K562 (cell line): Measurements from ENCODE around the gene SLC13A4. TPM values are rescaled to one million over a fixed set of nuclear protein-coding genes. Genes with fewer than 3 reads are reported as not detected.

ENCODE experiments used
- ATAC-seq: fragments of 200-7000 bp; cut with Tn5 transposase; 3 replicates; pipeline ENCODE4 v1.9.1; 2020; ENCODE audit warnings: moderate library complexity
- BruUV-seq: library from RNA; stranded (reverse); fragments of 400-500 nt; replicated peaks from 2 replicates; lab custom pipeline; 2021; lab: Mats Ljungman, UMichigan
- CTCF ChIA-PET: fragments of 300-600 bp; formaldehyde crosslinking; extraction: SDS; loops from one replicate; lab custom pipeline; 2021; ENCODE audit warnings: low intra/inter-chr PET ratio; lab: Yijun Ruan, JAX
- POLR2A ChIA-PET: fragments of 300-600, 350-650 bp; sonication (Branson Sonifier 250); formaldehyde crosslinking; extraction: SDS; loops from one replicate; lab custom pipeline; 2021; ENCODE audit warnings: antibody characterized with exemption, inconsistent platforms; lab: Yijun Ruan, JAX
- DNase-seq, 4 experiments: peaks; one replicate each; pipeline versions ENCODE4 v3.0.0 to v3.0.0-alpha.2; 2011 to 2018; ENCODE audit warnings: low spot score in 3 of 4, mixed read lengths in 3 of 4; ENCODE audit errors: extremely low read depth in 1 of 4
- FAIRE-seq: peaks from 2 replicates; lab custom pipeline; 2011; peaks lifted over from hg19 to GRCh38; lab: Jason Lieb, UNC
- H2AFZ ChIP-seq: 2 replicates; pipeline ENCODE4 v1.6.0; 2011; ENCODE audit warnings: low read depth, low read length, control low read depth, inconsistent platforms
- H3K27ac ChIP-seq: fragments of 200-600 bp; 3 replicates; pipeline ENCODE4 v1.8.0; 2011; ENCODE audit warnings: low read depth, mild to moderate bottlenecking, control low read depth, inconsistent platforms, low read length, moderate library complexity, mixed read lengths; ENCODE audit errors: extremely low read depth
- H3K27me3 ChIP-seq, 2 experiments: fragments of 300-600 bp in 1 of 2; 2 replicates in 1 of 2; 3 replicates in 1 of 2; pipeline versions ENCODE4 v1.6.0 to v1.8.0; 2011; ENCODE audit warnings: inconsistent platforms in 2 of 2, low read length in 2 of 2, mild to moderate bottlenecking in 1 of 2, mixed read lengths in 1 of 2, moderate library complexity in 1 of 2; ENCODE audit not compliant: control insufficient read depth in 2 of 2, insufficient read depth in 2 of 2
- H3K36me3 ChIP-seq: fragments of 300-600 bp; 3 replicates; pipeline ENCODE4 v1.8.0; 2011; ENCODE audit warnings: mild to moderate bottlenecking, low read length, inconsistent platforms; ENCODE audit not compliant: control insufficient read depth, insufficient read depth
- H3K4me1 ChIP-seq, 2 experiments: fragments of 200-600 bp in 1 of 2; replicated peaks in 1 of 2; 2 replicates in 1 of 2; 3 replicates in 1 of 2; pipeline versions ENCODE4 v1.5.1 to v1.8.0; 2011; ENCODE audit warnings: inconsistent platforms in 2 of 2, low read length in 2 of 2, mild to moderate bottlenecking in 1 of 2, mixed read lengths in 1 of 2, moderate library complexity in 1 of 2; ENCODE audit not compliant: control insufficient read depth in 2 of 2, insufficient read depth in 2 of 2
- H3K4me2 ChIP-seq: 2 replicates; pipeline ENCODE4 v1.6.1; 2011; ENCODE audit warnings: low read length, control low read depth, inconsistent platforms, mixed read lengths; ENCODE audit not compliant: insufficient read depth
- H3K4me3 ChIP-seq: fragments of 200-600 bp; sonication (generic), shearing (Covaris generic); 2 replicates; pipeline ENCODE4 v1.5.1; 2016; ENCODE audit warnings: control low read depth, inconsistent platforms
- H3K79me2 ChIP-seq: fragments of 200-600 bp; 3 replicates; pipeline ENCODE4 v1.8.0; 2011; ENCODE audit warnings: low read length, inconsistent platforms; ENCODE audit not compliant: control insufficient read depth, insufficient read depth
- H3K9ac ChIP-seq, 2 experiments: 2 replicates each; pipeline versions ENCODE4 v1.6.0 to v1.6.1; 2011; ENCODE audit warnings: low read depth in 2 of 2, low read length in 2 of 2, control low read depth in 1 of 2, inconsistent platforms in 1 of 2, mild to moderate bottlenecking in 1 of 2, mixed read lengths in 1 of 2; ENCODE audit not compliant: insufficient read depth in 1 of 2
- H3K9me1 ChIP-seq: one replicate; pipeline ENCODE4 v1.6.0; 2011; ENCODE audit warnings: inconsistent platforms, mild to moderate bottlenecking, low read length, moderate library complexity; ENCODE audit not compliant: control insufficient read depth, insufficient read depth
- H3K9me3 ChIP-seq: replicated peaks from 2 replicates; pipeline ENCODE4 v1.5.1; 2011; ENCODE audit warnings: low read depth, low read length, inconsistent platforms; ENCODE audit not compliant: control insufficient read depth, insufficient read depth
- H4K20me1 ChIP-seq: replicated peaks from 2 replicates; pipeline ENCODE4 v1.6.1; 2011; ENCODE audit warnings: low read length, inconsistent platforms, mixed read lengths; ENCODE audit not compliant: control insufficient read depth, insufficient read depth
- ATF4 ChIP-seq: fragments of 450-650 bp; formaldehyde crosslinking; IDR thresholded peaks from 2 replicates; pipeline ENCODE4 v1.4.0; 2022; ENCODE audit warnings: mild to moderate bottlenecking, moderate library complexity
- BRF1 ChIP-seq: IDR thresholded peaks from 3 replicates; pipeline ENCODE4 v1.6.1; 2011; ENCODE audit warnings: borderline replicate concordance, mild to moderate bottlenecking; ENCODE audit not compliant: insufficient read length; ENCODE audit errors: extremely low read depth
- CBFA2T3 ChIP-seq: fragments of 450-650 bp; IDR thresholded peaks from 2 replicates; pipeline ENCODE4 v1.6.1; 2017
- CEBPG ChIP-seq, 3 experiments: fragments of 200-800 bp in 1 of 3; sonication (Bioruptor generic) in 1 of 3; sonication (generic) in 1 of 3; formaldehyde crosslinking in 1 of 3; IDR thresholded peaks in 2 of 3; conservative IDR thresholded peaks in 1 of 3; 2 replicates each; pipeline versions ENCODE4 v1.6.1 to v1.8.0; 2016 to 2022; ENCODE audit warnings: missing compliant biosample characterization in 2 of 3, missing genetic modification characterization in 2 of 3, mild to moderate bottlenecking in 1 of 3, missing genetic modification reagents in 1 of 3
- CGGBP1 ChIP-seq: fragments of 250-450 bp; sonication (Bioruptor Pico); IDR thresholded peaks from 2 replicates; pipeline ENCODE4 v1.9.0; 2021; ENCODE audit warnings: mild to moderate bottlenecking
- ELF2 ChIP-seq: fragments of 250-450 bp; sonication (Bioruptor Pico); IDR thresholded peaks from 2 replicates; pipeline ENCODE4 v1.5.0; 2021; ENCODE audit warnings: mild to moderate bottlenecking
- FOXK2 ChIP-seq, 2 experiments: fragments of 450-650 bp; IDR thresholded peaks in 1 of 2; conservative IDR thresholded peaks in 1 of 2; 2 replicates each; pipeline ENCODE4 v1.6.1; 2016; ENCODE audit warnings: low read depth in 2 of 2, mild to moderate bottlenecking in 1 of 2
- HDAC1 ChIP-seq, 2 experiments: fragments of 450-650 bp; IDR thresholded peaks; 2 replicates each; pipeline ENCODE4 v1.6.1; 2016 to 2017; ENCODE audit warnings: inconsistent platforms in 1 of 2, mild to moderate bottlenecking in 1 of 2, moderate library complexity in 1 of 2
- NFYB ChIP-seq: IDR thresholded peaks from 2 replicates; pipeline ENCODE4 v1.6.1; 2011; ENCODE audit warnings: mild to moderate bottlenecking, moderate library complexity; ENCODE audit not compliant: insufficient read length; ENCODE audit errors: extremely low read depth
- NR0B1 ChIP-seq: fragments of 450-650 bp; IDR thresholded peaks from one replicate; pipeline ENCODE4 v1.6.1; 2018; ENCODE audit warnings: mild to moderate bottlenecking, moderate library complexity; ENCODE audit not compliant: partially characterized antibody
- POLR2B ChIP-seq: fragments of 450-650 bp; IDR thresholded peaks from 2 replicates; pipeline ENCODE4 v1.6.1; 2018; ENCODE audit warnings: low read depth; ENCODE audit not compliant: partially characterized antibody
- SRF ChIP-seq, 2 experiments: fragments of 250-450, 450-650 bp in 1 of 2; sonication (Bioruptor Pico) in 1 of 2; sonication (generic) in 1 of 2; formaldehyde crosslinking; IDR thresholded peaks; 2 replicates each; pipeline versions ENCODE4 v1.5.0 to v1.5.1; 2020 to 2022; ENCODE audit warnings: mild to moderate bottlenecking in 1 of 2, missing genetic modification reagents in 1 of 2
- TAL1 ChIP-seq: fragments of 450-650 bp; IDR thresholded peaks from 2 replicates; pipeline ENCODE4 v1.6.1; 2016; ENCODE audit warnings: mild to moderate bottlenecking
- TCF3 ChIP-seq: sonication (generic); formaldehyde crosslinking; IDR thresholded peaks from 2 replicates; pipeline ENCODE4 v1.4.0; 2020; ENCODE audit warnings: mild to moderate bottlenecking, missing genetic modification reagents
- ZFP30 ChIP-seq: fragments of 250-450 bp; sonication (Bioruptor Pico); IDR thresholded peaks from 2 replicates; pipeline ENCODE4 v1.8.0; 2022; ENCODE audit warnings: moderate library complexity, mild to moderate bottlenecking, inconsistent platforms, borderline replicate concordance
- ZNF551 ChIP-seq: fragments of 250-450 bp; sonication (Bioruptor Pico); IDR thresholded peaks from 2 replicates; pipeline ENCODE4 v1.5.0; 2021; ENCODE audit warnings: mild to moderate bottlenecking, moderate library complexity
- WGBS: fragments of 100-300 bp; shearing (Covaris generic); methylation state at CpG from one replicate; pipeline ENCODE4 v1.1.6; 2016; ENCODE audit warnings: low coverage, mixed read lengths; ENCODE audit not compliant: insufficient coverage; ENCODE audit errors: missing lambda C conversion rate; 5-methylcytosine and 5-hydroxymethylcytosine counted together
- in situ Hi-C: fragments of 300-500 bp; cut with MboI; formaldehyde crosslinking; loops from 4 replicates; pipeline ENCODE4 v1.15.0; 2018; ENCODE audit warnings: inconsistent platforms, mixed read lengths
- intact Hi-C: fragments of 100-400 bp; cut with micrococcal nuclease; formaldehyde crosslinking; loops from 2 replicates; pipeline ENCODE4 v1.14.2; 2022
- polyA plus RNA-seq, 8 experiments: library from polyadenylated mRNA; depleted of rRNA in 4 of 8; stranded (reverse) in 5 of 8; unstranded in 3 of 8; fragments of >200 nt; fragmentation: Nextera tagmentation in 2 of 8; fragmentation: Illumina TruSeq in 1 of 8; extraction: Ambion mirVana in 2 of 8; extraction: Trizol in 1 of 8; gene quantifications; 2 replicates each; pipeline versions ENCODE4 v1.2.1 to v1.2.3, GENCODE V29; 2011 to 2014; ENCODE audit warnings: inconsistent platforms in 1 of 8, missing spikeins in 1 of 8
- total RNA-seq, 7 experiments: library from RNA; depleted of rRNA in 6 of 7; stranded (reverse); fragments of >200 nt in 6 of 7; fragmentation: Illumina TruSeq in 2 of 7; extraction: Trizol in 2 of 7; gene quantifications; 2 replicates each; pipeline versions ENCODE4 v1.2.1 to v1.2.3, GENCODE V29; 2011 to 2021; ENCODE audit warnings: low replicate concordance in 1 of 7

Gene SLC13A4
- total and polyA plus RNA-seq, 9 of the 15 experiments (the other 6 are each of a cell fraction or from before 2014, with no cell fraction given), result 0.11 to 1.0 (median 0.36) TPM

- TF ChIP-seq ATF4 (CRISPR knock-in tag), result no peak
Measured at GRCh38 chr7:135666156-135666555, 61.8 kb downstream of the SLC13A4 start (continued).

- Histone ChIP-seq H3K36me3 (peaks cover 13% of the 10 kb centered on the region), H4K20me1 (no peaks in the 10 kb centered on the region), H3K79me2 (peaks cover 76% of the 10 kb centered on the region), H2AFZ (no peak overlapping the region), H3K27me3 (no peaks in the 10 kb centered on the region), H3K27ac (no peak overlapping the region), H3K4me3 (no peak overlapping the region), H3K4me2 (no peak overlapping the region), H3K4me1 (peaks cover 19 to 20% of the 10 kb centered on the region in 2 experiments), H3K9ac (no peak overlapping the region), H3K9me3 (no peaks in the 10 kb centered on the region), H3K9me1 (peaks cover 5% of the 10 kb centered on the region)
- in situ Hi-C loops, result no loop called here
- FAIRE-seq, result no peak
- ATAC-seq, result no peak
- CTCF ChIA-PET, result no interaction called here
- no TSS peak for BruUV-seq
- 21% methylated on average over 3 of the region's 3 CpGs for WGBS
- POLR2A ChIA-PET, result interaction anchor here (0.7 to 4.7 kb wide), 3 partner anchors 8 to 284 kb away, joined by 3 to 71 read pairs (median 3); no protein-coding TSS in a partner anchor
- intact Hi-C loops, result loop anchor here (10.0 kb wide), 1 partner anchor 1020 kb away; the partner anchor contains the start of gene BPGM
- peak in 1 of 4 experiments; percentile 28 for DNase-seq
- TF ChIP-seq ELF2 (CRISPR knock-in tag) (no peak), HDAC1 (IDR thresholded peaks at IDR 0.05) (peak in 1 of 2 experiments; percentile 50; a peak in 2 of 4 replicates), SRF (CRISPR knock-in tag; IDR thresholded peaks at IDR 0.05) (no peak), ZNF551 (no peak), CBFA2T3 (peak; percentile 44), FOXK2 (conservative IDR thresholded peaks at IDR 0.05 in 1 of 2, IDR thresholded peaks at IDR 0.05 in 1 of 2; ENCODE audit: low read depth in 2 of 2) (no peak), NR0B1 (no peak), TAL1 (peak; percentile 46; the same call in 1 of the 2 replicates), ZFP30 (CRISPR knock-in tag) (no peak), CGGBP1 (CRISPR knock-in tag) (no peak), POLR2B (no peak), BRF1 (no peak), TCF3 (peak; percentile 51), CEBPG (CRISPR knock-in tag; IDR thresholded peaks at IDR 0.05) (no peak), CEBPG (tag; conservative IDR thresholded peaks at IDR 0.05 in 1 of 2, IDR thresholded peaks at IDR 0.05 in 1 of 2) (no peak; a peak in 1 of 4 replicates), NFYB (no peak)
Measured at GRCh38 chr7:135665042-135665441, 62.9 kb downstream of the SLC13A4 start.
